Forelimb muscle (tissue), 1 donor: ENCODE data around the gene PRKCE. TPM values are rescaled to one million over a fixed set of nuclear protein-coding genes. Genes with fewer than 3 reads are reported as not detected.

ENCODE experiments used
- DNase-seq: peaks from one replicate; pipeline ENCODE4 v3.0.0-alpha.2; 2013; ENCODE audit warnings: low read depth
- polyA plus RNA-seq: library from polyadenylated mRNA; unstranded; fragments of 120-200 nt; gene quantifications from one replicate; pipeline ENCODE4 v1.2.1, GENCODE V29; 2013; ENCODE audit not compliant: insufficient read length

Gene PRKCE
- polyA plus RNA-seq, 1 donor = 5.1 TPM

DNA sequence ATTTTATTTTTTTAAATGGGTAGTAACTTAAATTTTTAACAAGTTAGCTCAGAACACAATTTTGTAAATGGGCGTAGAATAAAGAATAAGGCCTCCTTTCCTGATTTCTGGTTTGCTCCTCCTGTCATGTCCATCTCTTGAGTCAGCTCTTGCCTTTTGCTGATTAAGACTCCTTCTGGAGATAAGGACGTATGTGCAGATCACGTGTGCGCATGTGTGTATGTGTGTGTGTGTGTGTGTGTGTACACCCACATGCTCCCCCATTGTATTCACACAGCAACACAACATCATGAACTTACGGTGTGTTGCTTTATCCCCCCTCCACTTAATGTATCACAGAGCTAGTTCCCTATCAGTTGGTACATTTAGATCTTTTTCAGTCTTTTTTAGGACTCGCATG, 182.9 kb downstream of the PRKCE start:
- no peak for DNase-seq

DNA sequence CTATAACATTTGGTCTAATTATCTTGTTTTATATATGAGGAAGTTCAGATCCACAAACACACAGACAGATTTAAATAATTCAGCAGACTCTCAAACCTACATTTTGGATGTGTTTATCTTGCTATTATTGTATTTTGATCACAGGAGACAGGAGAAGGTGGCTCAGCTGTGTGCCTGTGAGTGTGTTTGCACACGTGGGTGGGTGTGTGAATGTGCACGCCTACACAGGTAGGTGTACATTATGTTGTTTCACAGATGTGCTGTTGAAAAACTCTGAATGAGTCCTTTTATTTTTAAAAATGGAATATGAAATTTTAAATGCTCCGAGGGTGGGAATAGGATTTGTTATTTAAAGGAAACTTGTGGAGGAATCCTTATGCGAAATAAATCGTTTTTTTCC, 183.4 kb downstream of the PRKCE start:
- DNase-seq = no peak

DNA sequence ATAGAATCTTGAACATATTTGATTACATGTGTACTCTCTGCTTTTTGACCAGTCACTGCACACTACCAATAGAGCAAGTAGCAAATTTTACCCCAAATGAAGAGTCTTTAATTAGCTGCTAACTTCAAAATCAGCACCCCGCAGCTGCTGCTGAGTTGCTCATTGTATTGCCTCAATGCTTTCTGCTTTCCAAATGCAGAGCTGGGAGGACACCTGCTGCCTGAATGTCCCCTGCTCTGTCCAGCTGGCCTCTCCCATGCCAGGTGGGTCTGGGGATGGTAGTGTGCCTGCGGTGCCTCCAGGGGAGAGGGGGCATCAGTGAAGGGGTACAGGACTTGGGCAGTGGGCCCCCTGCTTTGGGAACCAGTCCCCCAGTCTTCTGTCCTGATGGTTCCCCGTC, 184.8 kb downstream of the PRKCE start:
- no peak for DNase-seq

DNA sequence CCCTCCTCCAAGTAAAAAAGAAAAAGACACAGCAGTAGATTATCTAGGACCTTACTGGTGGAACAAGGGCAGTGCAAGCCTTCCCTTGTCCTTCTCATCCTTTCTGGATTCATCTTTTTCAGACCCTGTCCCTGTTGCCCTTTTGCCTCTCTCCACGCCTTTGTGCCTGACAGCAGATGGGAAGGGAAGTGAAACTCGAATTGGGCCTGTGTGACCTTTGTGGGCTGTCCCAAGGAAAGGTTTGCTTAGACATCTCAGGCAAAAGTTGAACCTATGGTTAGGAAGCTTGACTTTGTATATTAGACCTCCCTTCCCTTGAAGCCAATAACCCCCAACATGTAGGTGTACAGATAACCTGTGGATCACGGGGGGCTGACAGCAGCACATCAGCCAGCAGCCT, 185.3 kb downstream of the PRKCE start:
- no peak for DNase-seq

DNA sequence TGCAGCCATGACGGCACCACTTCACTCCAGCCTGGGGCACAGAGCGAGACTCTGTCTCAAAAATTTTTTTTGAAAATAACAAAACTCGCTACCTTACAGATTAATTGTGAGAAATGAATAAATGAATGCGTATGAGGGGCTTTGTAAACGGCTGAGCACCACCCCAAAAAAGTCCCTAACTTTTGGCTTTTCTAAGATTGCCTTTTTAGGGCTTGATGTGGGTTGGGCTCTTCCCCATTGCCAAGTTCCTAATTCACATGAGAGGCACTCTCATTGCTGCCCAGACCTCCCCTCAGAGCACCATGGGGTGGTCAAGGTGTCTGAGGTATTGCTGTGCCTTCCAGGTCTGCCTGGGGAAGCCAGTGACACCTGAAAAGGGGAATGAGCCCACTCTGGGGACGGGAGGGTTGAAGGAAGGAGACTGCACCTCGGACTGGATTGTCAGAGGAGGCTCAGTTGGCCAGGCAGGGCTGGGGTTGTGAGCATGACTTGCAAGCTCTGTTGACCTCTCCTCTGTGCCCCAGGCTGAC, 186.4 kb downstream of the PRKCE start:
- DNase-seq = no peak

DNA sequence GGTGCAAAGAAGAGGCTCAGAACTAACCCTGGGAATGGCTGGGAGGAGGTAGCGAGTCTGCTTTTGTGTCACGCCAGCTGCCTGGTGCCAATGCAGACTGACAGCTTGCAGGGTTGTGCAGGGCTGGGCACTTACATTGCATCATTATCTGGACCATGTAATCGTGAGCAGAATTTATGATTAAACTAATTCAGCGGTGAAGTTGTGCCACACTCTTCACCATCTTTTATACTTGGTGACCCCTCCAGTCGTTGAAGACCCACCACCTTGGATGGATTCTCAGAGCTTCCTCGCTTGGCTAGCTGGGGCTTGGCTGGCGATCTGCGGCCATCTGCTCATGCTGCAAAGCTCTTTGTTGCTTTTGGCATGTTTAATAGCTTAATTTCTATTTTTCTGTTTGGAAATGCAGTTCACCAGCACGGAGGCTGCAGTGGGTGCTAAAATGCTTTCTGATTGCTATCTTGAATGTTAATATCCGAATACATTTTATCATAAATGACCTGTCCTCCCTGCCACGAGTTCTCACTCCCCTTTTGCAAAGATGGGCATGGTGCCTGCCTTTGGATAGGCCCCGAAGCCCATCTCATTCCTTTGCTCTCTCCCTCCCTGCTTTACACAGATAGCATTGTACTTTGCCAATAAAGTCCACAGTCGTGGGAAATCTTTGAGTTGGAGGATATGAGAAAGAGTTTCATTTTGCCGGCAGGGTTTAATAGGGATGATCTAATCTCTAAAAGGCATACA, 188.2 kb downstream of the PRKCE start:
- DNase-seq = no peak

GRCh38 chr2:45840481-45840880, 189.0 kb downstream of the PRKCE start:
- no peak for DNase-seq

DNA sequence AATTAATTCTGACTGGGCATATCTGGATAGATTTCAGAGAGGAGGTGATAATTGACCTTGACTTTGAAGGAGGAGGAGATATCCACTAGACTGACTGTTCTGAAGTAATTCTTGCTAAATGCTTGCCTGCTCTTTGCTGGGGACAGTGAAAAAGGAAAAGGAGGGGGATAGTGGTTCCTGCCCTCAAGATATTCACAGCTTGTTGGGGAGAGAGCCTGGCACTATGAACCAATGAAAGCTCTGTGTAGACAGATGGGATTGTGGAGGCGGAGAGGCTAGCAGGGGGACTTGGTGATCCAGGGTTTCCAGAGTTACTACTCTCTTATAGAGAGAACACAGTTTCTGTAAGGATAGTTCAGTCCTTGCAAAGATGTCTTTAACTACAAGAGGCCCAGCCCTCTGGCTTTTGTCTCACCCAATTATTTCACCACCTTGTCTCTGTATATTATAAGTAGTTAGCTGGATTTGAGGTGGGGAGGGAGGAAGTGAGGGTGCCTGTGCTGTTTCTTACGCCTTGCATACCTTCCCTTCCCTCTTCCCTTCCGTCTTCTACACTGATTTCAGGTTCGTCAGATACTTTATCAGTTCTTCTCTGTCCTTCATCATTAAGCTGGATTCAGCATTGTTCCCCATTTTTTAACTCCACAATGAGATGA, 190.4 kb downstream of the PRKCE start:
- no peak for DNase-seq

- DNase-seq = no peak
Measured at GRCh38 chr2:45843136-45843535, 191.7 kb downstream of the PRKCE start.

- no peak for DNase-seq
Measured at GRCh38 chr2:45844796-45845457, 193.5 kb downstream of the PRKCE start.

GRCh38 chr2:45845566-45845965, 194.1 kb downstream of the PRKCE start:
- DNase-seq = no peak

GRCh38 chr2:45849491-45850283, 198.2 kb downstream of the PRKCE start:
- no peak for DNase-seq

DNA sequence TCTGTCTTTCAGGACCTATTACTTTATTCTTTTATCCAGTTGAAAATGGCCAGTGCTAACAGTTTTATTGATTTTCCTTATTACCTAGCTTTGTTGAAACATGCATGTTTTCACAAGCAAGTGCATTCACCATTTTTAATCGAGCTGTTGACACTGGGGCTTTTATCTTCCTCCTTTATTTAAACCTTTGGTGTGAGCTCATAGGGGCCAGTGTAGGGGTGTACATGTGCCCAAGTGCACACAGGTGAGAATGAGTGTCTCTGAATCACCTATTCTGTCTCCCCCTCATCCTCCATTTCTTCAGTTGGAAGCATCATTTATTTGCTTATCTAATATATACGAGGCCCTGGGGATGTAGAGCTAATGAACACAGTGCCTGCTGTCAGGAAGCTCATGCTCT, 199.1 kb downstream of the PRKCE start:
- no peak for DNase-seq

DNA sequence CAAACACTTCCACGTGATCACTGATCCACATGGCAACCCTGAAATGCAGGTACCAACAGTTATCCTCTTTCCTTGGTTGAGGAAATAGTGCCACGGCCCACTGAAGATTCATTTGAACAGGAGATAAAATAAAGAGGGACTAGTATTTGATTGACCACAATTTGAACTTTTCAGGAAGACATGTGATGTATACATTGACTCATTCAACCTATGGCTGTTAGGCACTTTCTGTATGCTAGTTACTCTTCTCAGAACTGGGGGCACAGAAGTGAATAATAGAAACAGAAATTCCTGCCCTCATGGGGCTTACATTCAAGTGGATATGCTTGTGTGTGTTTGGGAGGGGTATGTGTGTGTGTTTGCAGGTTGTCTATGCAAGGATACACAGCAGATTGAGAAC, 199.6 kb downstream of the PRKCE start:
- no peak for DNase-seq

DNA sequence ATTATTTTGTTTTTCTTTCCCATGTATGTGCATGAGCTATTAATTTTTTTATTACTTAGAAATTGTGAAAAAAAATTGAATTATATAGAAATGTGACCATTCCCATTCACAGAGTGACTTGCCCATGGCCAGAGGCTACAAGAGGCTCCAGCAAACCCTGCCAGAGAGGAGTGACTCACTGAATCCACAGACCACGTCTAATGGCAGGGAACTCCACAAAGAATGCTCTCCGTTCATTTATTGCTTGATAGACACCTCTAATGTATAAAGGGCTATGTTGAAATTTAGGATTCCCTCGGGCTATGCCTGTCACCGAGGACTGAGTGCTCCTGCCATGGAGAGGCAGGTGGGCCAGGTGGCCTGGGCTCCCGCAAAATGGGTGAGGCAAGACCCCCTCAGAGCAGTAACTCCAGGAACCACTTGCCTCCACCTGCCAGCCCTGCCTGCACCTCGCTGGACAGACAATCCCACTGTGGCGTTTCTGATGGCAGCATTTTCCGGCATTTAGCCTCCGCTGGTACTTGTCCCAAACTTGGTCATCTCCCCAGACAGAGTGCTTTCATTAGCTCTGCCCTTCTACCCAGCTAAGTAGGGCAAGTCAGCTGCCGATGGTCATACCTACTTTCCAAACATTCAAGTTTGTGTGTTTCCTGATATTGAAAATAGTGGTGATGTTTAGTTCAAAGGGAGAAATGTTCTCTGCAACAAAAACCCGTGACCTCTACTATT, 200.3 kb downstream of the PRKCE start:
- no peak for DNase-seq

DNA sequence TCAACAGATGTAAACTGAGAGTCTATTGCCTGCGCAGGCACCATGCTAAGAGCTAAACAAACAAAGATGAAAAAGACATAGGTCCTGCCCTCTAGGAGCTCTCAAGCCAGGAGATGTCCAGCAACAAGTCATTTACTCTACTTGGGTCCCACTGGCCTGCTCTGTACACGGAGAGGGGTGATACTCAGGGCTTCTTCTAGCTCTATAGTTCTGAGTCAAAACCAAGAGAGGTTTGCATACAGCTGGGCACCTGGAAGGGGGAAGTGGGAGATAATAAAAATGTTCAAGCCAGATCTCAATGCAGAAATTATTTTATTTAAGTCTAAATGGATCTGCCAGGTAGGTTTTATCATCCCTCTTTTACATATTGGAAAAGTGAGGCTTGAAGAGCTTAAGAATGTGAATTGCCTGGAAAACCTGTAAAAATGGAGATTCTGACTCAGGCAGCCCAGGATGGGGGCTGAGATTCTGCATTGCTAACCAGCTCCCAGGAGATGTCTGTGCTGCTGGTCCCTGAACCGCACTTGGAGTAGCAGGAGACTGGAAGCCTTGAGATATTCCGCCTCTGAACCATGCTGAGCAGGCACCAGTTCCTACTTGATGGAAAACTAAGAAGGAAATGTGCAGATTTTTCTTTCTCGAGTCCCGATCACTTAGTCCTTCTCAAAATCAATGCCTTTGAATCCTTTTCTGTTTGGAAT, 201.1 kb downstream of the PRKCE start:
- no peak for DNase-seq

DNA sequence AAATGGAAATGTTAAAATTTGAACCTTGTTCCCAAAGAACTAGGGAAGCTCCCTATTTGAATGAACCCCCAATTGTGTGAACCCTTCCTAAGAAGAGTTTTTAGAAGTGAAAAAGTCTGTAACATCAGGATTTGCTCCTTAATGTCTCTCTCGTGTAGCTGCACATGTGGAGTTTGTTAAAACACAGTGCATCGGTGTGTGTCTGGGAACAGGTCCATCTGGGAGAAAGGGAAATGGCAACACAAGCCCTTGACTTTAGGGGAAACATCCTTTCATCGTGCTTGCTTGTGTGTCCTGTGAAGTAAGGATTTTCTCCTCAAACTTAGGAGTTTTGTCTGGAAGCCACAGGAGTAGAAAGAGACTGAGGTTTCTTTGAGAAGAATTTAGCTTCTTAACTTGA, 203.9 kb downstream of the PRKCE start:
- peak; percentile 53 for DNase-seq

DNA sequence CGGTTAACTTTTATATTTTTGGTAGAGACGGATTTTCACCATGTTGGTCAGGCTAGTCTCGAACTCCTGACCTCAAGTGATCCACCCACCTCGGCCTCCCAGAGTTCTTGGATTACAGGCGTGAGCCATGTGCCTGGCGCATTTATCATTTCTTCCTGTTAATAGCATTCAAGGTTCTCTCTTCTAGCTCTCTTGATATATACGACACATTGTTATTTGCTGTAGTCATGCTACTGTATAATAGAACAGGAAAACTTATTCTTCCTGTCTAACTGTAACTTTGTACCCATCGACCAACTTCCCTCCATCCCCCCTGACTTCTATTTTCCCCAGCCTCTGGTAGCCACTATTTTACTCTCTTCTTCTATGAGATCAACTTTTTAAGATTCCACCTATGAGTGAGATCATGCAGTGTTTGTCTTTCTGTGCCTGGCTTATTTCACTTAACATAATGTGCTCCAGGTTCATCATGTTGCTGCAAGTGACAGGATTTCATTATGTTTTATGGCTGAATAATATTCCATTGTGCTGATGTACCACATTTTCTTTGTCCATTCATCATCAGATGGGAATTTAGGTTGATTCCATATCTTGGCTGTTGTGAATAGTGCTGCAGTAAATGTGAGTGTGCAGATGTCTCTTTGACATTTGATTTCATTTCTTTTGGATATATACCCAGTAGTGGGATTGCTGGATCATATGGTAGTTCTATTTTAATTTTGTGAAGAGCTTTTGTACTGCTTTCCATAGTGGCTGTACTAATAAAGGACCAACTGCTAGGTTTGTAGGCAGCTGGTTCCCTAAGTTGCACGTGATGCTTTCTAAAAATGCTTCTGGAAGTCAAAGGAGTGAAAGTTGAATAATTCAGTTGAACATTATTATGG, 205.2 kb downstream of the PRKCE start:
- DNase-seq = no peak

DNA sequence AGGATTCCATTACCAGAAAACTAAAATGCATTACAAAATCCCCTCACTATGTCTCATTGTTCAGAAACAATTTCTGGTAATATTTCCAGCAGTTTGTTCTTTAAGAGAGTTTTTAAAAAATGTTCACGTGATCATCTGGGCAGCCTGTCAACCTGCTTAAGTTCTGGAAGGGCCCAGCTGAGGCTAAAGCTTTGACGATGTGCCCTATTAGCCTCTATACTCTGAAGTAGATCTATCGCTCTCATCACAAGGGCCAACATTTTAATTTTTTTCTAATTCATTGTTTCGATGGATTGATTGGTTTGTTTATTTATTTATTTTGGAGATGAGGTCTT, 205.8 kb downstream of the PRKCE start:
- DNase-seq = peak; percentile 67
